Hepatocyte (in vitro differentiated cells): ENCODE results near the gene MCEE. TPM values are rescaled to one million over a fixed set of nuclear protein-coding genes. Genes with fewer than 3 reads are reported as not detected.

Experiments used
- DNase-seq: peaks from one replicate; pipeline ENCODE4 v3.0.0-alpha.2; 2016; ENCODE audit warnings: low spot score
- H2AFZ ChIP-seq: fragments of 200-600 bp; sonication (generic); 2 replicates; pipeline ENCODE4 v1.6.0; 2016; ENCODE audit warnings: antibody characterized with exemption, mild to moderate bottlenecking
- H3K27ac ChIP-seq: fragments of 200-600 bp; sonication (generic); 2 replicates; pipeline ENCODE4 v1.5.1; 2016; ENCODE audit warnings: mild to moderate bottlenecking
- H3K27me3 ChIP-seq: fragments of 200-600 bp; sonication (generic); 2 replicates; pipeline ENCODE4 v1.6.1; 2016
- H3K36me3 ChIP-seq: fragments of 200-600 bp; sonication (generic); replicated peaks from 2 replicates; pipeline ENCODE4 v1.5.1; 2016; ENCODE audit warnings: low read depth; ENCODE audit not compliant: insufficient read depth
- H3K4me1 ChIP-seq: fragments of 200-600 bp; sonication (generic); 2 replicates; pipeline ENCODE4 v1.5.1; 2016; ENCODE audit warnings: mild to moderate bottlenecking, moderate library complexity; ENCODE audit not compliant: insufficient read depth
- H3K4me2 ChIP-seq: fragments of 200-600 bp; sonication (generic); 2 replicates; pipeline ENCODE4 v1.6.0; 2016
- H3K4me3 ChIP-seq: fragments of 200-600 bp; sonication (generic); 2 replicates; pipeline ENCODE4 v1.5.1; 2016; ENCODE audit warnings: mild to moderate bottlenecking
- H3K79me2 ChIP-seq: fragments of 200-600 bp; sonication (generic); 2 replicates; pipeline ENCODE4 v1.6.0; 2017; ENCODE audit warnings: mild to moderate bottlenecking
- H3K9me2 ChIP-seq: fragments of 200-600 bp; sonication (generic); replicated peaks from 2 replicates; pipeline ENCODE4 v1.6.0; 2017; ENCODE audit warnings: mild to moderate bottlenecking; ENCODE audit not compliant: insufficient read depth
- H3K9me3 ChIP-seq: fragments of 200-600 bp; sonication (generic); 2 replicates; pipeline ENCODE4 v1.5.1; 2016; ENCODE audit warnings: low read depth, mild to moderate bottlenecking
- H4K20me1 ChIP-seq: fragments of 200-600 bp; sonication (generic); 2 replicates; pipeline ENCODE4 v1.6.0; 2016; ENCODE audit warnings: mild to moderate bottlenecking; ENCODE audit not compliant: insufficient read depth, poor library complexity, severe bottlenecking
- EZH2 ChIP-seq: fragments of 200-600 bp; sonication (generic); IDR thresholded peaks from 2 replicates; pipeline ENCODE4 v1.6.1; 2016; ENCODE audit warnings: antibody characterized with exemption, mild to moderate bottlenecking, borderline replicate concordance
- EZH2phosphoT487 ChIP-seq: fragments of 200-600 bp; sonication (generic); IDR thresholded peaks from one replicate; pipeline ENCODE4 v1.6.1; 2018; ENCODE audit warnings: antibody characterized with exemption, mild to moderate bottlenecking, low read depth, moderate library complexity; ENCODE audit not compliant: unreplicated experiment, severe bottlenecking
- WGBS: methylation state at CpG from one replicate; pipeline ENCODE4 v1.1.6; 2016; ENCODE audit warnings: low lambda C conversion rate; ENCODE audit errors: missing lambda C conversion rate; 5-methylcytosine and 5-hydroxymethylcytosine counted together
- polyA plus RNA-seq: library from polyadenylated mRNA; unstranded; fragments of >200 nt; fragmentation: Nextera tagmentation; extraction: Ambion mirVana; gene quantifications from 2 replicates; pipeline ENCODE4 v1.2.1, GENCODE V29; 2016
- total RNA-seq: library from RNA; depleted of rRNA; stranded (reverse); fragments of >200 nt; gene quantifications from 2 replicates; pipeline ENCODE4 v1.2.3, GENCODE V29; 2014
- TF ChIP-seq, protein P1 (sequence below): fragments of 200-600 bp; sonication (generic); IDR thresholded peaks from 2 replicates; pipeline ENCODE4 v1.5.1; 2016; ENCODE audit warnings: antibody characterized with exemption, mild to moderate bottlenecking; ENCODE audit not compliant: poor library complexity

Gene MCEE
- total and polyA plus RNA-seq, 2 experiments from 2014 or later: 22.3 to 29.3 TPM

DNA sequence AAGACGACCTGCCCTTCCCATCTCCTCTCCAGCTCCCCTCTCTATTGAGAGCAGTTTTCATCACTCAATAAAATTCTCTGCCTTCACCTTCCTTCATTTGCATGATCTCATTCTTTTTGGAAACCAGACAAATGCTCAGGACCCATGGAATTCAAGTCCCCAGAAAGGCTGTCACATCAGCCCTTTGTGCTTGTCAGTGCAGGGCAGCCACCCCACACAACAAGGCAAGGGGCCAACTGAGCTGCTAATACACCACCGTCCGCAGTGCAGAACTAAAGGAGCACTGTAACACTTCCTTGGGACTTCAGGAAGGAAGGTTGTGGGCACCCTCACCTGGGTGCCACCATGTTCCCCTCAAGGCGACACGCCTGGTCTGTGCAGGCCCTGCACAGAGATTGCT lies 26.2 kb downstream of the MCEE start:
- Histone ChIP-seq H3K4me2 (no peak overlapping the region), H3K27ac (no peak overlapping the region), H3K9me2 (no peaks in the 10 kb centered on the region), H4K20me1 (no peaks in the 10 kb centered on the region), H3K4me3 (no peak overlapping the region), H3K27me3 (no peaks in the 10 kb centered on the region), H3K79me2 (no peaks in the 10 kb centered on the region), H3K4me1 (no peaks in the 10 kb centered on the region), H3K9me3 (no peaks in the 10 kb centered on the region), H3K36me3 (no peaks in the 10 kb centered on the region), H2AFZ (no peak overlapping the region)
- no peak for DNase-seq
- WGBS: 95% methylated on average over 5 of the region's 5 CpGs
- TF ChIP-seq, protein P1, sequence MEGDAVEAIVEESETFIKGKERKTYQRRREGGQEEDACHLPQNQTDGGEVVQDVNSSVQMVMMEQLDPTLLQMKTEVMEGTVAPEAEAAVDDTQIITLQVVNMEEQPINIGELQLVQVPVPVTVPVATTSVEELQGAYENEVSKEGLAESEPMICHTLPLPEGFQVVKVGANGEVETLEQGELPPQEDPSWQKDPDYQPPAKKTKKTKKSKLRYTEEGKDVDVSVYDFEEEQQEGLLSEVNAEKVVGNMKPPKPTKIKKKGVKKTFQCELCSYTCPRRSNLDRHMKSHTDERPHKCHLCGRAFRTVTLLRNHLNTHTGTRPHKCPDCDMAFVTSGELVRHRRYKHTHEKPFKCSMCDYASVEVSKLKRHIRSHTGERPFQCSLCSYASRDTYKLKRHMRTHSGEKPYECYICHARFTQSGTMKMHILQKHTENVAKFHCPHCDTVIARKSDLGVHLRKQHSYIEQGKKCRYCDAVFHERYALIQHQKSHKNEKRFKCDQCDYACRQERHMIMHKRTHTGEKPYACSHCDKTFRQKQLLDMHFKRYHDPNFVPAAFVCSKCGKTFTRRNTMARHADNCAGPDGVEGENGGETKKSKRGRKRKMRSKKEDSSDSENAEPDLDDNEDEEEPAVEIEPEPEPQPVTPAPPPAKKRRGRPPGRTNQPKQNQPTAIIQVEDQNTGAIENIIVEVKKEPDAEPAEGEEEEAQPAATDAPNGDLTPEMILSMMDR: no peak
- TF ChIP-seq EZH2phosphoT487 (no peak), EZH2 (no peak)

DNA sequence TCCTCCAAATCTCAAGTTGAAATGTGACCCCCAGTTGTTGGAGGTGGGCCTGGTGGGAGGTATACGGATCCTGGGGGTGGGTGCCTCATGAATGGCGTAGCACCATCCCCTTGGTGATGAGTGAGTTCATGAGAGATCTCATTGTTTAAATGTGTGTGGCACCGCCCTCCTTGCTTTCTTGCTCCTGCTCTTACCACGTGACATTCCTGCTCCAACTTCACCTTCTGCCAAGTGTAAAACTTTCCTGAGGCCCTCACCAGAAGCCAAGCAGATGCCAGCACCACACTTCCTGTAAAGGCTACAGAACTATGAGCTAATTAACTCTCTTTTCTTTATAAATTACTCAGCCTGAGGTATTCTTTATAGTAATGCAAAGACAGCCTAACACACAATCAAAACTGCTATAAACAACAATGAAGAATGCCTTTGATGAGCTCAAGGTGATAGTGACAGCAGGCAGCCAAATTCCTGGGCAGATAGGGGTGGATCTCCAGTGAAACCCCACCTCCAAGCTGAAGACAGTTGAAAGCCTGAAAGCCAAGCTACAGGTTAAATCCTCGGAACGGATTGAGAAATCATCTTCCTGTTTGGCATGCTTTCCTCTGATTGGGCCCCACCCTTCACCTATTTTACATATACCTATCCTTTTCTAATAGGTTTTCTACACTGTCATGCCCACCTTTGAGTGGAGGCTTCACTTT lies 26.9 kb downstream of the MCEE start:
- no peak overlapping the region for H3K27ac ChIP-seq
- no peak for TF ChIP-seq EZH2
- TF ChIP-seq EZH2phosphoT487: no peak
- TF ChIP-seq, protein P1: no peak
- H3K27me3 ChIP-seq: no peaks in the 10 kb centered on the region
- no peaks in the 10 kb centered on the region for H3K36me3 ChIP-seq
- H3K9me2 ChIP-seq: no peaks in the 10 kb centered on the region
- no peaks in the 10 kb centered on the region for H4K20me1 ChIP-seq
- H3K4me3 ChIP-seq: no peak overlapping the region
- H3K4me2 ChIP-seq: no peak overlapping the region
- H3K4me1 ChIP-seq: no peaks in the 10 kb centered on the region
- no peak for DNase-seq
- WGBS: 53% methylated on average over 6 of the region's 6 CpGs
- no peak overlapping the region for H2AFZ ChIP-seq
- H3K79me2 ChIP-seq: no peaks in the 10 kb centered on the region
- H3K9me3 ChIP-seq: no peaks in the 10 kb centered on the region

DNA sequence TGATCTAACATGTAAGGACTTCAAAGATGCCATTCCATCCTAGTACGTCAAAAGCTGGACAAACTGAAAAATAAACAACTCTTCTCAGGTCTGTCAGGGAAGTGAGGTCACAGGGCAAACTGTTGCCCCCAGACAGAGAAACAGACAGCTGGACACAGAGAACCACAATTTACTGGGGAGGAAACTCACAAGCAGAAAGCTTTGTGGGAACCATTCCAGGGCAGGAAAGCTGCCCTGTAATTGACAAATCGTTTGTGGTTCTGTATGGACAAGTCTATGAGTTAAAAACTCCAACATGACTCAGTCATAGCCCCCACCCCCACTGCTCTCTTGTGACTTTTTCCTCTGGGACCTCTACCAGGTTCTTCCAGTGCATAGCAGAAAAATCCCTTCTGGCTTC lies 28.4 kb downstream of the MCEE start:
- Histone ChIP-seq H3K4me3 (no peak overlapping the region), H4K20me1 (no peaks in the 10 kb centered on the region), H3K79me2 (no peaks in the 10 kb centered on the region), H3K9me2 (no peaks in the 10 kb centered on the region), H3K9me3 (no peaks in the 10 kb centered on the region), H3K4me1 (no peaks in the 10 kb centered on the region), H2AFZ (no peak overlapping the region), H3K27ac (no peak overlapping the region), H3K36me3 (no peaks in the 10 kb centered on the region), H3K27me3 (no peaks in the 10 kb centered on the region), H3K4me2 (no peak overlapping the region)
- TF ChIP-seq, protein P1: no peak
- TF ChIP-seq EZH2phosphoT487: no peak
- TF ChIP-seq EZH2: no peak
- no peak for DNase-seq
- WGBS: 57% methylated on average over 2 of the region's 2 CpGs
